PC-3 (cell line): ENCODE measurements around the gene MED17. TPM values are rescaled to one million over a fixed set of nuclear protein-coding genes. Genes with fewer than 3 reads are reported as not detected.
"Not testable (repeated sequence)": the region's sequence is repeated elsewhere in the genome, so short reads cannot be mapped to it uniquely, and the experiment has no call there.

Source experiments
- ATAC-seq: fragments of 200-7000 bp; cut with Tn5 transposase; 2 replicates; pipeline ENCODE4 v1.9.1; 2020; ENCODE audit warnings: mild to moderate bottlenecking, moderate library complexity
- BruUV-seq: library from RNA; stranded (reverse); fragments of 400-500 nt; replicated peaks from 2 replicates; lab custom pipeline; 2021; lab: Mats Ljungman, UMichigan
- CTCF ChIA-PET: fragments of 300-600 bp; sonication (Branson Sonifier 250); formaldehyde crosslinking; loops from one replicate; lab custom pipeline; 2022; ENCODE audit warnings: antibody characterized with exemption; lab: Charles Lee
- POLR2A ChIA-PET: fragments of 300-600 bp; sonication (Branson Sonifier 250); formaldehyde crosslinking; loops from one replicate; lab custom pipeline; 2022; ENCODE audit warnings: antibody characterized with exemption; ENCODE audit not compliant: unreplicated experiment; lab: Charles Lee
- DNase-seq: peaks from one replicate; pipeline ENCODE4 v3.0.0-alpha.2; 2015
- H2AFZ ChIP-seq: fragments of 300-600 bp; sonication (generic); 2 replicates; pipeline ENCODE4 v1.6.0; 2016; ENCODE audit warnings: antibody characterized with exemption, low read length
- H3F3A ChIP-seq: fragments of 300-600 bp; sonication (generic); one replicate; pipeline ENCODE4 v1.6.0; 2017; ENCODE audit warnings: antibody characterized with exemption, low read length, control low read depth, mild to moderate bottlenecking; ENCODE audit not compliant: unreplicated experiment
- H3K27ac ChIP-seq: fragments of 300-600 bp; sonication (generic); 2 replicates; pipeline ENCODE4 v1.5.1; 2016; ENCODE audit warnings: mild to moderate bottlenecking, low read length
- H3K27me3 ChIP-seq: fragments of 300-600 bp; sonication (generic); 2 replicates; pipeline ENCODE4 v1.6.1; 2016; ENCODE audit warnings: low read length, mixed read lengths
- H3K36me3 ChIP-seq: fragments of 300-600 bp; sonication (generic); 2 replicates; pipeline ENCODE4 v1.6.1; 2016; ENCODE audit warnings: low read depth, mixed run types, low read length, mixed read lengths
- H3K4me1 ChIP-seq: fragments of 300-600 bp; sonication (generic); 2 replicates; pipeline ENCODE4 v1.5.1; 2016; ENCODE audit warnings: low read length; ENCODE audit not compliant: insufficient read depth
- H3K4me2 ChIP-seq: fragments of 300-600 bp; sonication (generic); 2 replicates; pipeline ENCODE4 v1.6.0; 2016; ENCODE audit warnings: low read length
- H3K4me3 ChIP-seq: fragments of 300-600 bp; sonication (generic); 2 replicates; pipeline ENCODE4 v1.5.1; 2016; ENCODE audit warnings: mild to moderate bottlenecking, low read length, mixed read lengths
- H3K79me2 ChIP-seq: fragments of 300-600 bp; sonication (generic); 2 replicates; pipeline ENCODE4 v1.6.1; 2017; ENCODE audit warnings: low read length, mixed read lengths
- H3K9ac ChIP-seq: fragments of 300-600 bp; sonication (generic); 2 replicates; pipeline ENCODE4 v1.6.0; 2016; ENCODE audit warnings: mild to moderate bottlenecking, low read length
- H3K9me2 ChIP-seq: fragments of 300-600 bp; sonication (generic); replicated peaks from 2 replicates; pipeline ENCODE4 v1.6.1; 2016; ENCODE audit warnings: mixed run types, low read length, mixed read lengths
- H3K9me3 ChIP-seq: fragments of 300-600 bp; sonication (generic); 2 replicates; pipeline ENCODE4 v1.6.1; 2016; ENCODE audit warnings: low read length, mixed read lengths
- H4K20me1 ChIP-seq: fragments of 300-600 bp; sonication (generic); 2 replicates; pipeline ENCODE4 v1.6.1; 2016; ENCODE audit warnings: low read length, mixed read lengths
- EZH2 ChIP-seq: fragments of 300-600 bp; sonication (generic); IDR thresholded peaks from one replicate; pipeline ENCODE4 v1.6.1; 2017; ENCODE audit warnings: antibody characterized with exemption, mild to moderate bottlenecking, low read length; ENCODE audit not compliant: unreplicated experiment
- EZH2phosphoT487 ChIP-seq: fragments of 300-600 bp; sonication (generic); IDR thresholded peaks from 2 replicates; pipeline ENCODE4 v1.6.1; 2018; ENCODE audit warnings: mild to moderate bottlenecking, antibody characterized with exemption, low read length, borderline replicate concordance
- intact Hi-C: fragments of 100-400 bp; cut with micrococcal nuclease; formaldehyde crosslinking; loops from 2 replicates; pipeline ENCODE4 v1.9.0; 2023
- total RNA-seq: library from RNA; depleted of rRNA; stranded (reverse); fragments of >200 nt; gene quantifications from 2 replicates; pipeline ENCODE4 v1.2.3, GENCODE V29; 2014
- TF ChIP-seq, protein P1 (sequence below): fragments of 300-600 bp; sonication (generic); conservative IDR thresholded peaks from 2 replicates; pipeline ENCODE4 v1.5.1; 2017; ENCODE audit warnings: antibody characterized with exemption, low read depth, mild to moderate bottlenecking, low read length

MED17 gene
- total RNA-seq, 1 experiment from 2014 or later, result 58.5 TPM

DNA sequence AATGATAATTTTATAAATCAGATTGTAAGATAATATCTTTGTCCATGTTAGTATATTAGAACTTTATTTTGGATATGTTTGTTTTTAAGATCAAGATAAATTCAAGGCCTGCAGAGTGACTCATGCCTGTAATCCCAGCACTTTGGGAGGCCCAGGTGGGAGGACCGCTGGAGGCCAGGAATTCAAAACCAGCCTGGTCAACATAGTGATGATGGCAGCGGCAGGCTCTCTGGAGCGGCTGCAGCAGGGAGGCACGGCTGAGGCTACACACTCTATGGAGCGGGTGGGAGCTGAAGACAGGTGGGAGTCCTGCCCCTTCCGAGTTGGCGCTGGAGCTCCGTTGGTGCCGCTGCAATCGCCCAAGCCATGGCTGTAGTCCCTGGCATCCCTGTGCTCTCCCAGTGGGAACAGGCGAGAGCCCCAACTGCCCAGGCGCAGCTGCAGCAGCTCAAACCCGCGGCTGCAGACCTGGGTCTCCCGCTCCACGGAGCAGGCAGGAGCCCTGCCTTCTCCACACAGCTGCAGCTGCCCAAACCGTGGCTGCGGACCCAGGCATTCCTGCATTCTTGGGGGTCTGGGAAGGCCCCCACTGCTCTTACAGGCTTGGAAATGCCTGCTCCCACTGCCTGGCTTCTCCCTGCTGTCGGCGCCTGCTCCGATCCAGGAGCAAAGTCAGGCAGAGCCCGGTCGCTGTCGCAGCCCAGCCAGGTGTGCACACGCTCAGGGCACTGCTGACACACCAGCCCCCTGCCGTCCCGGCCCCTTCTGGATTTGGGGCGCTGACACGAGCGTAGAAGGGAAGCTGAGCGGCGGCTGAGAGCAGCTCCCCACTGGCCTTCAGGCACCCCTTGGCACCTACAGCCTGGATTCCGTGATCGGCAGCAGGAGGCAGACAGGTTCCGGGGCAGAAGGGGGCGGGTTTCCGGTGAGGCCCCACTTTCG, 25.9 kb upstream of the MED17 start:
- no peaks in the 10 kb centered on the region for H3K9me2 ChIP-seq
- no peak overlapping the region for H3K4me3 ChIP-seq
- H3K9ac ChIP-seq, result no peak overlapping the region
- H2AFZ ChIP-seq, result no peak overlapping the region
- H3K27me3 ChIP-seq, result no peaks in the 10 kb centered on the region
- no peaks in the 10 kb centered on the region for H4K20me1 ChIP-seq
- no peak for DNase-seq
- no peaks in the 10 kb centered on the region for H3K4me1 ChIP-seq
- TF ChIP-seq EZH2, result no peak
- TF ChIP-seq, protein P1, sequence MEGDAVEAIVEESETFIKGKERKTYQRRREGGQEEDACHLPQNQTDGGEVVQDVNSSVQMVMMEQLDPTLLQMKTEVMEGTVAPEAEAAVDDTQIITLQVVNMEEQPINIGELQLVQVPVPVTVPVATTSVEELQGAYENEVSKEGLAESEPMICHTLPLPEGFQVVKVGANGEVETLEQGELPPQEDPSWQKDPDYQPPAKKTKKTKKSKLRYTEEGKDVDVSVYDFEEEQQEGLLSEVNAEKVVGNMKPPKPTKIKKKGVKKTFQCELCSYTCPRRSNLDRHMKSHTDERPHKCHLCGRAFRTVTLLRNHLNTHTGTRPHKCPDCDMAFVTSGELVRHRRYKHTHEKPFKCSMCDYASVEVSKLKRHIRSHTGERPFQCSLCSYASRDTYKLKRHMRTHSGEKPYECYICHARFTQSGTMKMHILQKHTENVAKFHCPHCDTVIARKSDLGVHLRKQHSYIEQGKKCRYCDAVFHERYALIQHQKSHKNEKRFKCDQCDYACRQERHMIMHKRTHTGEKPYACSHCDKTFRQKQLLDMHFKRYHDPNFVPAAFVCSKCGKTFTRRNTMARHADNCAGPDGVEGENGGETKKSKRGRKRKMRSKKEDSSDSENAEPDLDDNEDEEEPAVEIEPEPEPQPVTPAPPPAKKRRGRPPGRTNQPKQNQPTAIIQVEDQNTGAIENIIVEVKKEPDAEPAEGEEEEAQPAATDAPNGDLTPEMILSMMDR, result no peak
- TF ChIP-seq EZH2phosphoT487, result no peak
- no peaks in the 10 kb centered on the region for H3F3A ChIP-seq
- H3K9me3 ChIP-seq, result no peaks in the 10 kb centered on the region
- intact Hi-C loops, result no loop called here
- H3K36me3 ChIP-seq, result peaks cover 8% of the 10 kb centered on the region; the same call in 1 of the 2 replicates
- H3K4me2 ChIP-seq, result no peak overlapping the region
- no peak for ATAC-seq
- H3K27ac ChIP-seq, result no peak overlapping the region
- no TSS peak for BruUV-seq
- ChIA-PET CTCF (no interaction called here), POLR2A (no interaction called here)
- H3K79me2 ChIP-seq, result no peaks in the 10 kb centered on the region

GRCh38 chr11:93759123-93759522, 25.0 kb upstream of the MED17 start:
- ATAC-seq, H2AFZ ChIP-seq, intact Hi-C loops, H3K9me3 ChIP-seq, DNase-seq, H3K79me2 ChIP-seq, H3K4me2 ChIP-seq, H3K27me3 ChIP-seq, BruUV-seq, H3K36me3 ChIP-seq, H3K27ac ChIP-seq, H3K9me2 ChIP-seq, POLR2A ChIA-PET, H3K9ac ChIP-seq, H3K4me1 ChIP-seq, CTCF ChIA-PET, H4K20me1 ChIP-seq, H3K4me3 ChIP-seq, H3F3A ChIP-seq: not testable (repeated sequence)

DNA sequence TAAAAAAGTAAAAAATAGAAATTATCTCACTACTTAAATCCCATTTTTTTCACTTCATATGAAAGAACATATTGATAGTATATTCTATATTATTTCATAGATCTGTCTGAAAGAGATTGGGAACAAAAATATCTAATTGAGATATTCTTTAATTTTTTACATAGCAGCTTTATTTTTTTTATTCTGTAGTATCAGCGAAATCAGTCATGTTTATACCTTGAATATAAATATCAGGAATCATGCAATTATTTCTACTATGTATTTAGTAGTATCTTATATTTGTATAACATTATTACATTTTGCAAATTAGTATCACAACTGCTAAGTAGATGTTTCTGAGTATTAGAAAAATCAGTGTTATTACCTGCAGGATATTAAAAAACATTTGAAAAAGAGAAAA, 22.2 kb upstream of the MED17 start:
- ATAC-seq, result no peak
- Histone ChIP-seq H3K9ac (no peak overlapping the region), H3K4me1 (peaks cover 9% of the 10 kb centered on the region), H4K20me1 (no peaks in the 10 kb centered on the region; the same call in 1 of the 2 replicates), H3K36me3 (0 out of 2 replicates have a peak, but pooled peaks cover 8% of the 10 kb centered on the region), H3K27ac (no peak overlapping the region), H3K4me3 (no peak overlapping the region), H3K9me2 (no peaks in the 10 kb centered on the region), H2AFZ (no peak overlapping the region), H3K4me2 (no peak overlapping the region), H3F3A (no peaks in the 10 kb centered on the region), H3K27me3 (no peaks in the 10 kb centered on the region), H3K9me3 (no peaks in the 10 kb centered on the region), H3K79me2 (no peaks in the 10 kb centered on the region)
- ChIA-PET POLR2A (no interaction called here), CTCF (no interaction called here)
- BruUV-seq, result no TSS peak
- no peak for TF ChIP-seq EZH2
- TF ChIP-seq EZH2phosphoT487, result no peak
- TF ChIP-seq, protein P1, result no peak
- no peak for DNase-seq
- intact Hi-C loops, result no loop called here
